Stimulated activated CD4-positive, alpha-beta T cell treated with anti-CD3 and anti-CD28 coated beads, Interleukin-2, amount 100 ng/mL, for 24 hours (primary cell): ENCODE data around the gene FBXO46.
"Not testable (repeated sequence)": the region's sequence is repeated elsewhere in the genome, so short reads cannot be mapped to it uniquely, and the experiment has no call there.

Experiments
- DNase-seq, 2 donors: peaks; one replicate each; pipeline ENCODE4 v3.0.0-alpha.2; 2020

Gene FBXO46

DNA sequence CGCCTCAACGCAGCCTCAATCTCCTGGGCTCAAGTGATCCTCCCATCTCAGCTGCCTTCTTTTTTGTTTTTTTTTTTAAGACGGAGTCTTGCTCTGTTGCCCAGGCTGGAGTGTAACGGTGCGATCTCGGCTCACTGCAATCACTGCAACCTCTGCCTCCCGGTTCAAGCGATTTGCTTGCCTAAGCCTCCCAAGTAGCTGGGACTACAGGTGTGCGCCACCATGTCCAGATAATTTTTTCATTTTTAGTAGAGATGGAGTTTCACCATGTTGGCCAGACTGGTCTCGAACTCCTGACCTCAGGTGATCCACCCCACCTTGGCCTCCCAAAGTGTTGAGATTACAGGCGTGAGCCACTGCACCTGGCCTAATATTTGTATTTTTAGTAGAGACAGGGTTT is 10.6 kb downstream of the FBXO46 start:
- DNase-seq = not testable (repeated sequence)

- no peak for DNase-seq
Measured at GRCh38 chr19:45717983-45718650, 12.6 kb downstream of the FBXO46 start.

- peak; percentile 96 to 97 for DNase-seq
Measured at GRCh38 chr19:45717131-45717982, 13.3 kb downstream of the FBXO46 start.

DNA sequence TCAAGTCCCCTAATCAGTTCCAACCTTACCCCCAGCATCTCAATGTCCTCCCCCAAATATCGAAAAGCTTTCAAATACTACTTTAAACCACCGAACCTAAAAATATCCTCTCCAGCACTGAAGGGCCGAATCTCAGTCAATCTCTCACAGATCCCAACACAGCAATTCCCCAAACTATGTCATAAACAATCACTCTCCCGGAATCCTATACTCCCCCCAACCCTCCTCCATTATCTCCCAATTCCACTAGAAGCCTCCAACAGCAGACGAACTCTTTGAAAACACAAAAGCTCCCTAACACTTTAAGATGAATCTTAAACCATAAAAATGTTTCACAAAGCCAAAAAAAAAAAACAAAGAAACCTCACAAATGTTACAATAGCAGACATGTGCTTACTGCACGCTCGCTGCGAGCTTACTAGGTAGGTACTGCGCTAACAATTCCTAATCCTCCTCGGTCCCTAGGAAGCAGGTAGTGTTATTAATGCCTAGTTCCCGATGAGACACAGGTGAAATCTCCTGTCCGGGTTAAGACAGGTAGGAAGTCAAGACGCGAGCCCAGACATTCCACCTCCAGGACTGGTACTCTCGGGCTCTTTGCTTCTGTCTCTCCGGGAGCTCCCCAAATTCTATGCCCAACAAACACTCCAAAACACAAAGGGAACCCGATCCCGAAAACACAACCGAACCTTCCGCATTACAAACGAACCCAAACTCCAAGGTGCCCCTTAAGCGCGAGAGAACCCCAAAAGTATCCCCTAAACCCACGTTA is 14.2 kb downstream of the FBXO46 start:
- peak; percentile 26 to 33 for DNase-seq

GRCh38 chr19:45715139-45715538 is 15.6 kb downstream of the FBXO46 start:
- DNase-seq = no peak

- no peak for DNase-seq
Measured at GRCh38 chr19:45713141-45713540, 17.6 kb downstream of the FBXO46 start.

DNA sequence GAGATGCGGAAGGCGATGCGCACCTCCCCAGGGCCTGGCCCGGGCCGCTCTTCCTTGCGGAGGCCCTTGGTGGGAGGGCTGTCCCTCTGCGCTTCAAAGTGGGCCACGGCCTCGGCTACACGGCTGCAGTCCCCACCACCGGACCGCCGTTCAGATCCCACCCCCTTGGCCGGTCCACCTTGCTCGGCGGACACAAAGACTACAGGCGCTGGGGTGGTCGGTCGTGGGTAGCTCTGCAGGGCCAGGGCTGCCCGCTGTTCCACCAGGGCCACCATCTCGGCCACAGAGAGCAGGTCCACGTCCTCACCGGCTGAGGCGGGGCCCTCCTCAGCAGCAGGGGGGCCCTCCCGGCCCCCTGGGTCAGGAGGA is 18.0 kb downstream of the FBXO46 start:
- no peak for DNase-seq

- no peak for DNase-seq
Measured at GRCh38 chr19:45711851-45712698, 18.6 kb downstream of the FBXO46 start.

DNA sequence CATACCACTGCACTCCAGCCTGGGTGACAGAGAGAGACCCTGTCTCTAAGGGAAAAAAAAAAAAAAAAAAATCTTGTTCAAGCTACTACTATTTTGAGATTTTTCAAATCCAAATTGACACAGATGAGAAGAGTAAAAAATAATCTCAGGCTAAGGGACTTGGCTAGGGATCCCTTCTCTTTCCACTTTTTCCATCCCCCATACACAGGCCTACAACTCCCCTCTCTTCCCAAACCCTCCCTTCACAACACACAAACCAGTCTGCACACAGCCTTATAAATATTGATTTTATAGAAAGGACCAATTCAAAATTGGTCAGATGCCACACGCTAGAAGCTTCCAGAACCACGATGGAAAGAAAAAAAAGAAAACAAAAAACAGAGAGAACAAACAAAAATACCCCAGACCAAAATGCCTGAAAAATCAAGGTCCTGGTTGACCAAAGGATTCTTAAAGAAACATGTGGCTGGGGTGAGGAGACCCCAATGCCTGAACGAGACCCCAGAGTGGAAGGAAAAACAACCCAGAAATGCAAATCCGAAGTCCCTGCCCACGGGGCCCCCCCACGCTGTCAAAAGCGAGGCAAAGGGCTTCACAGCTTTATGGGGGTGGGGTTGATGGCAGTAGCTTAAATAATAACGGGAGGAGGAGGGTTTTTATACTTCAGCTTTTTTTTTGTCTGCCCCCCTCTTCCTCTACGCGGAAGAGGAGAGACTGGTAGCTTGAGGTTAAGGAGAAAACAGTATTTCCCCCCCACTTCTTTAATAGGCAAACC is 20.2 kb downstream of the FBXO46 start:
- no peak for DNase-seq

DNA sequence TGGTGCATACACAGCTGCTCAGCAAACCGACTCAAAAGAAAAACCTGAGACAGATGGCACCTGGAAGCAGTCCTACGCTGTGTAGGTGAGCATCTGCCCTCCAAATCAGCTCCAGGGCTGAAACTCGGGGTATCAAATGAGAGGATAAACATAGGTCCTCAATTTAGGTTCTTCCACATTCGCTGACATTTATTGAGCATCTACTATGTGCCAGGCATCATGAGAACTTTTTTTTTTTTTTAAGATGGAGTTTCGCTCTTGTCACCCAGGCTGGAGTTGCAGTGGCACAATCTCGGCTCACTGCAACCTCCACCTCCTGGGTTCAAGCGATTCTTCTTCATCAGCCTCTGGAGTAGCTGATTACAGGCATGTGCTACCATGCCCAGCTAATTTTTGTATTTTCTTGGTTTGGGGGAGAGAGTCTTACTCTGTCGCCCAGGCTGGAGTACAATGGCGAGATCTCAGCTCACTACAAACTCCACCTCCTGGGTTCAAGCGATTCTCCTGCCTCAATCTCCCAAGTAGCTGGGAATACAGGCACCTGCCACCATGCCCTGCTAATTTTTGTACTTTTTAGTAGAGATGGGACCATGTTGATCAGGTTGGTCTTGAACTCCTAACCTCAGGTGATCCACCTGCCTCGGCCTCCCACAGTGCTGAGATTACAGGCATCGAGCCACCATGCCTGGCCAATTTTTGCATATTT is 24.8 kb downstream of the FBXO46 start:
- DNase-seq = no peak

GRCh38 chr19:45705115-45705514 is 25.6 kb downstream of the FBXO46 start:
- DNase-seq = no peak

- DNase-seq = no peak
Measured at GRCh38 chr19:45701676-45702075, 29.0 kb downstream of the FBXO46 start.

- DNase-seq = peak; percentile 87 to 89
Measured at GRCh38 chr19:45693106-45693788, 37.4 kb downstream of the FBXO46 start.

DNA sequence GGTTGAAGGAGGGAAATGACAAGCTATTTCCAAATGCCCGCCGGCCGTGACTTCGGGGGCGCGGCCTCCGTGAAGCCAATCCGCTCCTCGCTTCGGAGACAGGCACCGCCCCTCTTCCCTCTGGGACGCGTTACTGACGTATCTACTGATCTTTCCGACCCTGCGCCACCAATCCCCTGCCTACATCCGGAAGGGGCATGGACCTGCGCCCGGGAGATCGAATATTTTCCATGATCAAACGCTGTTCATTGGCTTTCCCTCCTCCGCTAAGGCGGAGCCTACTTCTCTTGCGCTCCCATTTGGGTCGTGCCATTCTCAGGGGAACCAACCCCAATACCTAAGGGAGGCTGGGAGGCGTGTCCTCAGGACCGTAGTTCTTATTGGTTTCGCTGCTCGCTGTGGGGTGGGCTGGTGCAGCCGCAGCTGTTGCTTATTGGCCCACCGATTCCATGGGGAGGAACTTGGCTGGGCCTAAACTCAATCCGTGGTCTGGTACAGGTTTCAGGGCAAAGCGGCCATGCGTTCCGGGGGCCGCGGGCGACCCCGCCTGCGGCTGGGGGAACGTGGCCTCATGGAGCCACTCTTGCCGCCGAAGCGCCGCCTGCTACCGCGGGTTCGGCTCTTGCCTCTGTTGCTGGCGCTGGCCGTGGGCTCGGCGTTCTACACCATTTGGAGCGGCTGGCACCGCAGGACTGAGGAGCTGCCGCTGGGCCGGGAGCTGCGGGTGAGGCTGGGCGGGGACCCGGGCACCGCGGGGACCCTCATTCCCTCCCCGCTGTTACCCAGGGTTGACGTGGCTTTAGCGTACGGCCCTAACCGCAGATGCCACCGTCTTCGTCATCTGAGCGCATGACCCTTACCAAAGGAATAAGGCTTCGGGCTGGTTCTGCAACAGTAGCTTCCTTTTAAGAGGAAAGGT is 38.2 kb downstream of the FBXO46 start, which contains the start of gene QPCTL:
TSS of gene QPCTL (plus strand) at position 480 of the 919 bp plus-strand sequence. CDS start at position 518, 38 bp downstream.
- DNase-seq = peak; percentile 96 to 97

GRCh38 chr19:45691516-45692186 is 39.0 kb downstream of the FBXO46 start, which contains the start of gene SNRPD2:
TSS of gene SNRPD2 (minus strand) at chr19:45691953. CDS start at chr19:45691888, 65 bp downstream.
- DNase-seq = peak; percentile 92 to 93

DNA sequence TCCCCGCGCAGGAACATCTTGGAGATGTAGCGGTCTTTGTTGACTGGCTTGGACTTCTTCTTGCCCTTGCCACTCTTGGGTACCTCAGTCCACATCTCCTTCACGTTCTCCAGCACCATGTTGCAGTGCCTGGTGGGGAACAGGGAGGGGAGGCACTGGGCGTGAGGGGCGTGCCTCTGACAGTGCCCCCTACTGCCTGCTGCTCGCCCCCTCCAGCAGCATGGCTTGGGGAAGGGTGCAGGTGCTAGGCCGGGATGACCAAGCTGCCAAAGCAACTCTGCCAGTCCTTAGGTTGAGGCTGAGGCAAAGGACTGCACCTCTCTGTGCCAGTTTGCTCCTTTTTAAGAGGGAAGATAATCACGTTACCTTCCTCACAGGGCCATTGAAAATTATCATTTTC is 43.1 kb downstream of the FBXO46 start:
- DNase-seq = no peak

- not testable (repeated sequence) for DNase-seq
Measured at GRCh38 chr19:45685045-45685444, 45.7 kb downstream of the FBXO46 start.

- DNase-seq = no peak
Measured at GRCh38 chr19:45682908-45683307, 47.8 kb downstream of the FBXO46 start.
